T-helper 2 cell treated with Interferon-gamma antibody and Interleukin-4, amounts not matched to agents 5 μg/mL and 100 μg/mL, for 36 hours (primary cell): ENCODE data around the gene RILP.

Source experiments
- DNase-seq: peaks from one replicate; pipeline ENCODE4 v3.0.0; 2021; ENCODE audit warnings: low spot score
- H3K27ac Mint-ChIP-seq: one replicate; pipeline ENCODE4 v1.8.0; 2021; ENCODE audit warnings: mild to moderate bottlenecking, mixed read lengths
- H3K27me3 Mint-ChIP-seq: one replicate; pipeline ENCODE4 v1.8.0; 2021; ENCODE audit warnings: low read depth, mixed read lengths
- H3K36me3 Mint-ChIP-seq: one replicate; pipeline ENCODE4 v1.8.0; 2021; ENCODE audit warnings: low read depth, mixed read lengths
- H3K4me1 Mint-ChIP-seq: one replicate; pipeline ENCODE4 v1.8.0; 2021; ENCODE audit warnings: low read depth, mixed read lengths
- H3K4me3 Mint-ChIP-seq: one replicate; pipeline ENCODE4 v1.8.0; 2022; ENCODE audit warnings: mild to moderate bottlenecking, moderate library complexity, mixed read lengths
- H3K9me3 Mint-ChIP-seq: one replicate; pipeline ENCODE4 v1.8.0; 2021; ENCODE audit warnings: mixed read lengths

Gene RILP

DNA sequence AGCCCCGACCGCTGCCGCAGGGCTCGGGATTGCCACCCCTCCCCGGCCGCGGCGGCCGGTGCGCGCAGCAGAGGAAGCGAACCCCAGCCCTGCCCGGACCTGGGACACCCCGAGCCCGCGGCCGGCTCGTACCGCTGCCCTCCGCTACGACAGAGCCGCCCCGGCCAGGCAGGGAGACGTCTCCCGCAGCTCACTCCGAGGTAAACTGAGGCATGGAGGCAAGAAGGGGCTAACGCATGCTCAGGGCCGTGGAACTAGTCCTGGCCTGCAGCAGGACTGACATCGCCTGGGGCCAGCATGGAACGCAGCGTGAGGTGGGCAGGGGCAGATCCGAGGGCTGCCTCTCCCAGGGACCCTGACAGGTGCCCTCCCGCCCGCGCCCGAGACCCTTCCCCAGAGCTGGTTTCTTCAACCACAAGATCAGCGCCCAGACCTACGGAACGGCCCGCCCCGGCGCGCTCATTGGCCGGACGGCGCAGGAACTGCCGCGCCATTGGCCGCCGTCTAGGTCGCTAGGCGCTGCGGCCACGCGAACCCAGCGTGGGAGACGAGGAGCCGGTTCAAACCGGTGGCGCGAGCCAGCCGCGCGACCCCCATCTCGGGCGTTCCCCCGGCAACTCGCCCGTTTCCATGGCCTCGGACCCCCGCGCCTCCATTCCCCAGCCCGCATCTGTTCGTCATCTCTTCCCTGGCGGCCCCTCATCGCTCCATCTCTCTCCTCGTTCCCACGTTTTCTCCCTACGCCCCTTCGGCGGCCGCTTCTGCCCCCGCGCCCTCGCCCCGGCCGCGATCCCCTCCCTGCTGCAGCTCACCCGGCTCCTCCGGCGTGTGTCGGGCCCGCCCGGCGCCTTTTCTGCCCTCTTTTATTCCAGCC, 21.4 kb downstream of the RILP start, which contains the start of gene SLC43A2:
TSS of gene SLC43A2 (minus strand) at position 853 of the 874 bp plus-strand sequence. CDS start 960 bp downstream, outside the sequence.
- Mint-ChIP-seq H3K4me3 (peak within 1 kb of the TSS; percentile 89), H3K36me3 (no peaks in the 10 kb centered on the region), H3K9me3 (no peaks in the 10 kb centered on the region), H3K27me3 (peaks cover 49% of the 10 kb centered on the region), H3K4me1 (peaks cover 16% of the 10 kb centered on the region), H3K27ac (peak within 1 kb of the TSS; percentile 77)
- peak; percentile 81 for DNase-seq

DNA sequence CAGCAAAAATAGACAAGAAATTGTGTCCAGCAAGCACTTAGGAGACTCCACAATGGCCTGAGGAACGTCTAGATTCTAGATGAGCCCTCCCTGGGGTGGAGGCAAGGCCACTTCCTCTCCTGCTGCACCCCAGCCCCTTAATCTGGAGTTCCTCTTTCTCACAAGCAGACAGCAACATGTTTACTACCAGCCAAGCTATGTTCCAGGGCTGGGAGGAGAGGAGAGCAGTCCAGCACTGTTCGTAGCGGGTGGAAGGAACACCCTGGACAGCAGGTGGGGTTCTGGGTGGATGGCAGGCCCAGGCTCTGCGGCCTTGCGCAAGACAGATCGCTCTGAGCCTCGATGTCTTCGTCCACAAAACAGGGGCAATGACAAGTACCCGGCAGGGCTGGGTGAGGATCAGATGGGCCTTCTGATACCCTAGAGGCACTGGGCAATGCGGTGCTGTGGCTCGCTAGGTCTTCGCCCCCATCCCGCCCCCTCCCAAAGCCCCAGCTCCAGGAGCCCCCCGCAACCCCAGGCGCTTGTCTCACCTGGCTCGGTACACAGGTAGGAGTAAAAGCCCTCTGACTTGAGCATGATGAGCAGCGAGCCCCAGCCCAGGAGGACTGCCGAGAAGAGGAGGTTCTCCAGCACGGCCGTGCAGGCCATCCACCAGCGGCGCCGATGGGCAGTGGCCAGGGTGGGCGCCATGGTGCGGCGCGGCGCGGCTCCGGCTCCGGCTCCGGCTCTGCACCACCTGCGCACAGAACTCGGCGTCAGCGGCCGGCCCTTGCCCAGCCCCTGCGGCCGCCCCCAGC, 22.3 kb downstream of the RILP start:
- Mint-ChIP-seq H3K4me1 (peaks cover 16% of the 10 kb centered on the region), H3K27ac (no peak overlapping the region), H3K36me3 (no peaks in the 10 kb centered on the region), H3K4me3 (peak overlapping the region; percentile 63), H3K9me3 (no peaks in the 10 kb centered on the region), H3K27me3 (peaks cover 49% of the 10 kb centered on the region)
- DNase-seq = no peak

DNA sequence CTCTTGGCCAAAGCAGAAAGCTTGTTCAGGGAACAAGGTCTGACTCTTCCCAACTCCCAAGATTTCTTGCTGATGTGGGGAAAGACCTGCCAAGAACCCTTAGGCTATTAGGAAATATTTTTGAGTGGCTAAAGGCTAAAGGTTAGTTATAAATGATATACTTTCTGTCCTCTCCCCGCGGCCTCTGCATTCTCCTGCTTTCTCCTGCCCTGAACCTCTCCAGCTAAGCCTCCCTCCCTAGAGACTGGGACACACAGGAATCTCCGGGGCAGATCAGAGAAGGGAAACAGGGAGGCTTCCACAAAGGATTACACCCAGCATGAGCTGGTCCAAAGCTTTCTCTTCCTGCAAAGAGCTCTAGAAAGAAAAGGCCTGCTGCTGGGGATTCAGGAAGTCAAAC, 23.3 kb downstream of the RILP start:
- H3K27me3 Mint-ChIP-seq = peaks cover 44% of the 10 kb centered on the region
- no peak overlapping the region for H3K4me3 Mint-ChIP-seq
- no peaks in the 10 kb centered on the region for H3K9me3 Mint-ChIP-seq
- peaks cover 16% of the 10 kb centered on the region for H3K4me1 Mint-ChIP-seq
- no peak overlapping the region for H3K27ac Mint-ChIP-seq
- DNase-seq = no peak
- H3K36me3 Mint-ChIP-seq = no peaks in the 10 kb centered on the region

DNA sequence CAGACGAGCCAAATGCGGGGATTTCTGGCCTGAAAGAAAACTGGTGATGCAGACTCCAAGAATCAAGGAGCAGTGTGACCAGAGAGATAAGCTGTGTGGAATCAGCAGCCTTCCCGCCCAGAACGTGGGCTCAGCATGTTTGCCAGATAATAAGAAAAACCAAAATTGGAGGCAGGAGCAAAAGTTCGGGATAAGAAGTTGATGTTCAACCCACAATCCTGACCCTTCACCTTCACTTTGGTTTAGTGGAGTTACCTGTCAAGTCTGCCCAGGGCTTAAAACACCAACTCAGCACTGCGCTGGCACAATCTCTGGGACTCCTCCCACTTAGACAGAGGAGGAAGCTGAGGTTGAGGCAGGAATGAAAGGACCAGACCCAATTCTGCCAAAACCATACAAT, 24.1 kb downstream of the RILP start:
- Mint-ChIP-seq H3K9me3 (no peaks in the 10 kb centered on the region), H3K36me3 (no peaks in the 10 kb centered on the region), H3K27ac (no peak overlapping the region), H3K4me3 (no peak overlapping the region), H3K4me1 (peaks cover 16% of the 10 kb centered on the region), H3K27me3 (peaks cover 38% of the 10 kb centered on the region)
- no peak for DNase-seq

DNA sequence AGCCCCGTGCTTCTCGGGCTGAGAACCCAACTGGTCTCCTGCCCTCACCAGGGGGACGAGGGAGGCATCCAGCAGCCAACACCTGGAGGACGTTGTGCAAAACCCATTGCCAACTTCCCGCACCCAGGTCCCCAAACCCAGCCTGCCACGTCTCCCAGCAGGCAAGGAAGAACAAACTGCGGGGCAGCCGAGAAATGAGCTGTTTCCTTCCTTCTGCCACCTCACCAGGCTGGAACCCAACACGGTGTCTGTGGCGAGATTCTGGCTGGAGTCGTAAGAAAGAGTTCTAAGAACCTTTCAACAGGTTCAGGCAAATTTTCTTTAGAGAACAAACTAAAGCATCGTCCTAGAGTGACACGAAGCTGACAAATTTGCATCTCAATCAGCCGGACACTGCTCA, 24.6 kb downstream of the RILP start:
- Mint-ChIP-seq H3K4me1 (peaks cover 14% of the 10 kb centered on the region), H3K4me3 (no peak overlapping the region), H3K27ac (no peak overlapping the region), H3K27me3 (peaks cover 32% of the 10 kb centered on the region), H3K36me3 (no peaks in the 10 kb centered on the region), H3K9me3 (no peaks in the 10 kb centered on the region)
- no peak for DNase-seq

DNA sequence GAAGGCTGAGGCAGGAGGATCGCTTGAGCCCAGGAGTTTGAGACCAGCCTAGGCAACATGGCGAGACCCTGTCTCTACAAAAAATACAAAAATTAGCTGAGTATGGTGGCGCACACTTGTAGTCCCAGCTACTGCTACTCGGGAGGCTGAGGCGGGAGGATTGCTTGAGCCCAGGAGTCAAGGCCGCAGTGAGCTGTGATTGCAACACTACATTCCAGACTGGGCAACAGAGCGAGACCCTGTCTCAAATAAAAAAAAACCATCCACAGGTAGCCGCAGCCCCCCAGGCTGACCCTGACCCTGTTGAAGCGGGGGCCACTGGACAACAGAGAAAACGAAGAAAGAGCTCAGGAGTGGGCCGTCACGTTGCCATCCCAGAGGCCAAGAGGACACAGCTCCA, 25.0 kb downstream of the RILP start:
- no peak for DNase-seq
- no peaks in the 10 kb centered on the region for H3K9me3 Mint-ChIP-seq
- no peak overlapping the region for H3K27ac Mint-ChIP-seq
- H3K36me3 Mint-ChIP-seq = no peaks in the 10 kb centered on the region
- H3K4me1 Mint-ChIP-seq = peaks cover 12% of the 10 kb centered on the region
- H3K4me3 Mint-ChIP-seq = no peak overlapping the region
- peaks cover 30% of the 10 kb centered on the region for H3K27me3 Mint-ChIP-seq

DNA sequence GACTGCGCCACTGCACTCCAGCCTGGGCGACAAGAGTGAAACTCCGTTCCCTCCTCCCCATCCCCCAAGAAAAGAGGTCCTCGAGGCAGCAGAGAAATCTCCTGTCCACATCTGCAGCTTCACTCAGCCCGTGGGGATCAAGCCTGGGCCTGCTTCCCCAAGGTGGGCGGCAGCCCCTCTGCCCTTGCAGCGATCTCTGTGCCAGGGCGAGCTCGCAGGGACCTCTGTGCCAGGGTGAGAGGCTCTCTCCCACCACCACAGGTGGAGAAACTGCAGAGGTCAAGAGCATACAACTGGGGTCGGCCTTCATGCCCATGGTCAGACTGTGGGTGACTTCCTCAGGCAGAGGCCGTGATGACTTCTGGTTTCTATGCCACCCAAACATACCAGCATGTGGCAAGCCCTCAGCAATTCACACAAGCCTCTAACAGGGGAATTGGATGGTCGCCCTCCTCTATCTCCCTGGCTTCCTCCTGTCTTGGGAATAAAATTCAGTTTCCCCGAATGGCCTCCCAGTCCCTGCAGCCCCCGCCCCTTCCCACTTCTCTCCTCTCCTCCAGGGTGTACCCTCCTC, 26.5 kb downstream of the RILP start:
- H3K4me3 Mint-ChIP-seq = no peak overlapping the region
- DNase-seq = no peak
- H3K9me3 Mint-ChIP-seq = no peaks in the 10 kb centered on the region
- H3K27me3 Mint-ChIP-seq = peaks cover 28% of the 10 kb centered on the region
- peaks cover 7% of the 10 kb centered on the region for H3K4me1 Mint-ChIP-seq
- H3K36me3 Mint-ChIP-seq = no peaks in the 10 kb centered on the region
- no peak overlapping the region for H3K27ac Mint-ChIP-seq

DNA sequence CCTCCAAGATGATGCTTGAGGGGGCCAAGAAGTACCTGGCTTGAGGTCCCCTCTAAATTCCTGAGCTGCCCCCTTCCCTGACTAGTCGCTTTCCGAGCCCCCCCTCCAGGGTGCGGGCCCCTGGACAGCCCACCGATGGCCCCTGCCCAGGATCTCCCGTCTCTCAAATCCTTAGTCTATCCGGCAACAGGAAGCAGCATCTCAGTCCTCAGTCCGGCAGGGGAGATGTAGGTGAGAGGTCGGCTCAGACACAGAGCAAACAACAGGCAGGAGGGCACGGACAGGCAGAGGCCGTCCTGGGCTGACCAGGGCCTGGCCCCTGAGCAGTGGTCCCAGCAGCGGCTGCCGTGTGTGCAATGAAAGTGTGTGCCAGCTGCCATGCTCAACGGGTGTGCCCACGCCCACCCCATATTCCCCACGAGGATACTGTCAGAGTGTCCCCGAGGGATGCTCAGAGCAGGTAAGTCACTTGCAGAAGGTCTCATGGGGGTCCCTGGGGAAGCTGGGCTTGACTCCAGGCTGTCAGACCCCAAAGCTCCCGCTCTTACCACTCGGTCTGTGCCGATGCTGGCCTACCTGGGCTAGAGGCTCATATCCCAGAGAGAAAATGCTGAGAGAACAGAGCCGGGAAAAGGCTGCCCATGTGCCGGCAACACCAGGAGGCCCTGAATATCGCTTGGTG, 28.3 kb downstream of the RILP start:
- Mint-ChIP-seq H3K27ac (no peak overlapping the region), H3K4me3 (no peak overlapping the region), H3K27me3 (peaks cover 16% of the 10 kb centered on the region), H3K36me3 (no peaks in the 10 kb centered on the region), H3K4me1 (no peaks in the 10 kb centered on the region), H3K9me3 (no peaks in the 10 kb centered on the region)
- no peak for DNase-seq

DNA sequence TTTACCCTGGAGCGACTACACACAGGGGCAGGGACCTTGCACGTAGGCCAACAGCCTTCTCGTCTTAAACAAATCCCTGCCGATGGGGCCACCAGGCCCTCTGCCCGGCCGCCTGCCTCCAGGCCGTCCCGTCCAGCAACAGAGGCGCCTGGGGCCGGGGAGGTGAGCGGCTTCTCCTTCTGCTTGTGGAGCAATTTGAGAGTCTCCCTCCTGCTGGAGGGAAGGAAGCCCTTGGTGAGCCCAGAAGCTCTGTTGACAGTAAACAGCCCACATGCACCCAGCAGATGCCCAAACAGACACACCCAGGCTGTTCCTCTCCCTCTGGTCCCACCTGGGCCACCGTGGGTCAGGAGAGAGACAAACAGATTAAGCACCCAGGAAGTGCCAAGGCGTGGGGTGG, 29.2 kb downstream of the RILP start:
- Mint-ChIP-seq H3K27ac (no peak overlapping the region), H3K27me3 (peaks cover 8% of the 10 kb centered on the region), H3K36me3 (no peaks in the 10 kb centered on the region), H3K4me1 (no peaks in the 10 kb centered on the region), H3K4me3 (no peak overlapping the region), H3K9me3 (no peaks in the 10 kb centered on the region)
- DNase-seq = no peak

DNA sequence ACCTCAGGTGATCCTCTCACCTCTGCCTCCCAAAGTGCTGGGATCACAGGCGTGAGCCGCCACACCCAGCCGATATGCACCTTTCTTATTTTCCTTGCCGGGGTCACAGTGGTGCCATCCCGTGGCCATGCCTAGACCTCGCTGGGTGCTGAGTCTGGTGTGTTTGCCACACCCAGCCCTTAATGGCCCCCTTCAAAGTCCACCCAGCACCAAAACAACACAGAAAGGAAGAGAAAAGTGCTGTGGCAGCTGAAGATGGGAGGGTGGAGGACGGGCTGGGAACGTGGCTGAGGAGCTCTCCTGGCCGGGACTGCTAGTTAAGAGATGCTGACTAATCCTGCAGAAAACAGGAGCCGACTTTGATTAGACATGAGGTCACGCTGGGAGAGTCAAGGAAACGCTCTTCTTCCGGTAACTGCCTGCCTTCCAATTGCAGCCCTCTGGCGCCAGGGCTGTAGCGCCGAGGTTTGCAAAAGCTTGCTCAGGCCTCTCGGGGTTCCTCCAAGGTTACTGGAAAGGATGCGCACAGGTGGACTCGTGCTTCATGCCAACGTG, 32.0 kb downstream of the RILP start:
- no peak for DNase-seq
- Mint-ChIP-seq H3K27ac (no peak overlapping the region), H3K36me3 (no peaks in the 10 kb centered on the region), H3K9me3 (no peaks in the 10 kb centered on the region), H3K4me1 (no peaks in the 10 kb centered on the region), H3K27me3 (no peaks in the 10 kb centered on the region), H3K4me3 (no peak overlapping the region)

DNA sequence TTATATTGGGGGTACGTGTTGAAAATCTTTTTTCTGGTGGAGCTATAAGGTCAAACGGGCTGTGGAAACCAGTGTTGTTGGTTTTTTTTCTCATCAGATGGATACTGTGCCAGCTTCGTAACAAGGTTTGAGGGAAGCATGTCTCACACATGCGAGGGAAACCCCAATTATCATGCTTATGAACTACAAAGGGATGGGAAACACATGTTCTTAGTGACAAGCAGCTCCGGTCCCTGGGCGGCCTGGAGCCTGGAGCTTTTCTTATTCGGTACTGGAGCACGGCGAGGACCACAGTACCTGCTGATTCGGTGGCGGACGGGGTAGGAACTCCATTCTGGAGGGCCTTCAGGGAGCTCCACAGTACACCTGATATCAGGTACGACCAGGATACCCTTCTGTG, 33.6 kb downstream of the RILP start:
- H3K27me3 Mint-ChIP-seq = no peaks in the 10 kb centered on the region
- H3K4me3 Mint-ChIP-seq = no peak overlapping the region
- no peaks in the 10 kb centered on the region for H3K9me3 Mint-ChIP-seq
- no peaks in the 10 kb centered on the region for H3K36me3 Mint-ChIP-seq
- no peak overlapping the region for H3K27ac Mint-ChIP-seq
- no peak for DNase-seq
- H3K4me1 Mint-ChIP-seq = no peaks in the 10 kb centered on the region

DNA sequence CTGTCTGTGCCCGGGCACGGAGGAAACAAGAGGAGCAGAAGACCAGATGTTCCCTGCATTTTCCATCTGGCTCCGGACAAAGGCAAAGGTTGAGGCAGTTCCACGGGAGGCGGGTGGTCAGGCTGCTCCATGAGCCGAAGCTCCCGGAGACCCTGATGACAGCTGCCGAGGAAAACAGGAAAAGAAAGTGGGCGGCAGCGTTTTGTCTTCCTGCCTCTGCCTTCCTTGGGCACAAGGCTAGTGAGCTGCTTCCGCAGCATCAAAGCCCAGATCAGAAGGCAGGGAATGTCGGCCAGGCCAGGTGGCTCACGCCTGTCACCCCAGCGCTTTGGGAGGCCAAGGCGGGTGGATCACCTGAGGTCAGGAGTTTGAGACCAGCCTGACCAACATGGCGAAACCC, 37.3 kb downstream of the RILP start:
- Mint-ChIP-seq H3K27ac (no peak overlapping the region), H3K9me3 (no peaks in the 10 kb centered on the region), H3K27me3 (no peaks in the 10 kb centered on the region), H3K4me3 (no peak overlapping the region), H3K4me1 (no peaks in the 10 kb centered on the region), H3K36me3 (no peaks in the 10 kb centered on the region)
- no peak for DNase-seq

DNA sequence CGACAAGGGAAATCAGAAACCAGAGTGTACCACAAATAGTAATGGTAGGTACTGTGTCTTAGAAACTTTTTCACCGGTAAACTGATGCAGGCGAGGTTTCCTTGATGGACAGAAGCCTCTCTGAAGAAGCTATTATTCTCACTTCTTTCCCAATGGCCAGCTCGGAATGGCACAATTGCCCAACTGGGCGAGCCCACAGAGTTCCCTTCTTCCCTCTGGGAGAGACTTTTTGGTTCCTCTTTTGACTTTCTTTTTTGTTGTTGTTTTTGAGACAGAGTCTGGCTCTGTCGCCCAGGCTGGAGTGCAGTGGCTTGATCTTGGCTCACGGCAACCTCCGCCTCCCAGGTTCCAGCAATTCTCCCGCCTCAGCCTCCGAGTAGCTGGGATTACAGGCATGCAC, 38.0 kb downstream of the RILP start:
- Mint-ChIP-seq H3K36me3 (no peaks in the 10 kb centered on the region), H3K27me3 (no peaks in the 10 kb centered on the region), H3K9me3 (no peaks in the 10 kb centered on the region), H3K4me1 (no peaks in the 10 kb centered on the region), H3K27ac (no peak overlapping the region), H3K4me3 (no peak overlapping the region)
- DNase-seq = no peak
